ENCODE data around the gene EPHA3.

DNA sequence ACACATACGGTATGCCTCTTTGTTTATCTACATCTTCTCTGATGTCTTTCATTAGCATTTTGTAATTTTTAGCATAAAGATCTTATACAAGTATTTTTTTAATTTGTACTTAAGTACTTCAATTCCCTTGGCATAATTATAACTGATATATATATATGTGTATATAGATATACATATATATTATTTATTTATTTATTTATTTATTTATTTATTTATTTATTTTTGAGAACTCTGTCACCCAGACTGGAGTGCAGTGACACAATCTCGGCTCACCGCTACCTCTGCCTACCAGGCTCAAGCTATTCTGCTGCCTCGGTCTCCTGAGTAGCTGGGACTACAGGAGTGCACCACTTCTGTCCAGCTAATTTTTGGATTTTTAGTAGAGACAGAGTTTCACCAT lies 382.7 kb downstream of the EPHA3 start:
- no peak for TF ChIP-seq CBX3 (IDR thresholded peaks at IDR 0.05; ENCODE audit: borderline replicate concordance, low read depth)
- no peak for TF ChIP-seq SUZ12 (IDR thresholded peaks at IDR 0.05; ENCODE audit: unreplicated experiment)

All from GM12878 (cell line).